ENCODE measurements around the gene NR2C2.
A peak's percentile ranks its signal among the peaks of the same experiment; 100 is the strongest.

Gene NR2C2

GRCh38 chr3:15032650-15033049 is 85.3 kb downstream of the NR2C2 start:
- DNase-seq: no peak

- DNase-seq: no peak
These were observed 85.7 kb downstream of the NR2C2 start for GRCh38 chr3:15033103-15033502.

GRCh38 chr3:15038306-15038705 is 90.9 kb downstream of the NR2C2 start:
- DNase-seq: no peak

- no peak for DNase-seq
These were observed 93.5 kb downstream of the NR2C2 start for GRCh38 chr3:15040844-15041243.

GRCh38 chr3:15041950-15042349 is 94.6 kb downstream of the NR2C2 start:
- no peak for DNase-seq

- DNase-seq: no peak
These were observed 95.6 kb downstream of the NR2C2 start for GRCh38 chr3:15042936-15043335.

- DNase-seq: no peak
These were observed 96.2 kb downstream of the NR2C2 start for GRCh38 chr3:15043408-15044171.

GRCh38 chr3:15044326-15044725 is 96.9 kb downstream of the NR2C2 start:
- DNase-seq: no peak

- DNase-seq: no peak
These were observed 98.3 kb downstream of the NR2C2 start for GRCh38 chr3:15045667-15046066.

GRCh38 chr3:15049584-15049983 is 102.2 kb downstream of the NR2C2 start:
- no peak for DNase-seq

GRCh38 chr3:15050405-15051092 is 103.2 kb downstream of the NR2C2 start:
- DNase-seq: no peak

- peak; percentile 35 for DNase-seq
These were observed 104.1 kb downstream of the NR2C2 start for GRCh38 chr3:15051531-15051930.

- no peak for DNase-seq
These were observed 105.2 kb downstream of the NR2C2 start for GRCh38 chr3:15052335-15053242.

- DNase-seq: no peak
These were observed 106.2 kb downstream of the NR2C2 start for GRCh38 chr3:15053541-15053940.

GRCh38 chr3:15055019-15055557 is 107.7 kb downstream of the NR2C2 start:
- no peak for DNase-seq

GRCh38 chr3:15056676-15057404 is 109.5 kb downstream of the NR2C2 start:
- DNase-seq: no peak

- DNase-seq: no peak
These were observed 112.6 kb downstream of the NR2C2 start for GRCh38 chr3:15060029-15060428.

GRCh38 chr3:15063238-15063637 is 115.9 kb downstream of the NR2C2 start:
- DNase-seq: no peak

GRCh38 chr3:15063656-15064286 is 116.4 kb downstream of the NR2C2 start:
- no peak for DNase-seq

GRCh38 chr3:15064299-15064834 is 117.0 kb downstream of the NR2C2 start:
- DNase-seq: peak; percentile 43

GRCh38 chr3:15064835-15065549 is 117.6 kb downstream of the NR2C2 start, which contains the start of gene MRPS25:
Gene MRPS25 (minus strand): TSS chr3:15065315. CDS start chr3:15065194, 121 bp downstream.
- peak; percentile 94 for DNase-seq

Data from suppressor macrophage treated with lipopolysaccharide for 4 hours (primary cell).